ENCODE results near the gene ATP13A2.

The ATP13A2 gene

DNA sequence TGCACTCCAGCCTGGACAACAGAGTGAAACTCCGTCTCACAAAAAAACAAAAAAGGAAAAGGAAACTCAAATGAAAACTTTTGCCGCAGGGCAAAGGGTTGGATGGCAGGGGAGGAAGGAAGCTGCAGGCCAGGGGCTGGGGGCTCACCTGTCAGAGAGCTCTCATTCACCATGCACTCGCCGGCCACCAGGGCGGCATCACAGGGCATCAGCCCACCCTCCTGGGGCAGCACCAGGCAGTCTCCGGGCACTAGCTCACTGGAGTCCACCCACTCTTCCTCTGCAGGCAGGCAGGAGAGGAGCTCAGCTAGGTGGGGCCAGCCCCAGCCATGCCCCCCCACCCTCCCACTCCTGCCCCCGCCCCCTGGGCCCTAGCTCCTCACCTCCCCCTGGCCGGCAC lies 11.9 kb downstream of the ATP13A2 start:
- DNase-seq = no peak

DNA sequence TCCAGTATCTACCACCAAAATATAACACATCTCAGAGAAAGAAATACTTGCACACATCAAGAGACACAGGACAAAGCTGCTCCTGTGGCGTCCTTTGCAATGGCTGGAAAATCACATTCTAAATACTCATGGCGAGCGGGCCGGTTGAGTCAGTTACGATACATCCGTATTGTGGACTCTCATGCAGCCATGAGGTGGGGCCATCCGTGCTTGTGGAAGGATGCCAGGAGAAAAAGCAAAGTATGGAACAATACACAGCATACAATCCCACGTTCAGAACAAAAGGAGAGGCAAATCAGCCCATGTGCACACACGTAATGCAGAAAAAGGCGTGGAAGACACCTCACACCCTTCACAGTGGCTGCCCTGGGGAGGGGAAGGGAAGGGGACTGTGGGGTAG lies 13.1 kb downstream of the ATP13A2 start:
- no peak for DNase-seq

DNA sequence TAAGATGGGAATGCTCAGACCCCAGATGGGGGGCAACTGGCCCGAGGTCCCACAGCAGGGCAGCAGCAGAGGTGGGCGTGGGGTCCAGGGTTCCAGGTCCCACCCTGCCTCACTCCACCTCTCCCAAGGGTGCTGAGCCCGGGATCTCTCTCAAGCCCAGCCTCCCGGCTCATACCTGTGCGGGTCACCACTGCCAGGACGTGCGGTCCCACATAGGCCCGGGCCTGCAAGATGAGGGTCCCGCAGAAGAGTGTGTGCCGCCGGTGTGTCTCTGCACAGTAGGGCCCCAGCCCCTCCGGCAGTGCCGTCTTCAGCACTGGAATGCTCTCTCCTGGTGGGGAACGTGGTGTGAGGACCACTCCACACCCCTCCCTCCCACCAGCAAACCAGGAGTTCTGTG lies 14.9 kb downstream of the ATP13A2 start:
- DNase-seq = no peak

DNA sequence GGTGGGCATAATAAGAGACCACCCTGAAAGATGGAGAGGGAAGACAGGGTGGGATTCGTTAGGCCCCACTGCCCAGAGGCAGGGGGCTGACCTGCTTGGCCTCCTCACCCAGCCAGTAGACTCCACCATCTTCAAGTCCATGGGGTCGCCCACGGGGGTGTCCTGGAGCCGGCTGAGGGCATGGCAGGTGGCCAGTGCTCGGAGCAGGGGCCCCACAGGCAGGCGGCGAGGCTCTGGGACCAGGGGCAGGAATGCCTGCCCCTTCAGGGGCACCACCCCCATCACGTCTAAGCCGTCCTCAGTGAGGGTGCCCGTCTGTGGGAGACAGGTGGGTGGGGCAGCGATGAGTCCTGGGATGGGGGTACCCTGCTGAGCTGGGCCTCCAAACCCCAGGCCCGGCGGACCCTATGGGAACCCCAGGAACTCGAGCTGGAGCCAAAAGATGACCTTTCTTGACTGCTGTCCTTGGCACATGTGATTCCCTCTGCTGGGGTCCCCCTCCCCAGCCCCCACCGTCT lies 18.1 kb downstream of the ATP13A2 start:
- no peak for DNase-seq

DNA sequence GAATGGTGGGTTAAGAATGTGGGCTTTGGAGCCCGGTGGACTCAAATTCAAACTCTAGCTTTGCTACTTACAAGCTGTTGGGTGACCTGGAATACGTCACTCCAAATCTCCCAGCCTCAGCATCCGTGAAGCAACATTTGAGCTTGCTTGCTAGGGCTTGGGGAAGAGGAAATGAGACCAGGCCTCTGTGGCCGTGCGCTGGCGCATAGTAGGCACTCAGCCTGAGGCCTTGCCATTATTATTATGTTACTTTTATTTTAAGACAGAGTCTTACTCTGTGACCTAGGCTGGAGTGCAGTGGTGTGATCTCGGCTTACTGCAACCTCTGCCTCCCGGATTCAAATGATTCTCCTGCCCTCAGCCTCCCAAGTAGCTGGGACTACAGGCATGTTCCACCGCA lies 19.1 kb downstream of the ATP13A2 start:
- DNase-seq = no peak

DNA sequence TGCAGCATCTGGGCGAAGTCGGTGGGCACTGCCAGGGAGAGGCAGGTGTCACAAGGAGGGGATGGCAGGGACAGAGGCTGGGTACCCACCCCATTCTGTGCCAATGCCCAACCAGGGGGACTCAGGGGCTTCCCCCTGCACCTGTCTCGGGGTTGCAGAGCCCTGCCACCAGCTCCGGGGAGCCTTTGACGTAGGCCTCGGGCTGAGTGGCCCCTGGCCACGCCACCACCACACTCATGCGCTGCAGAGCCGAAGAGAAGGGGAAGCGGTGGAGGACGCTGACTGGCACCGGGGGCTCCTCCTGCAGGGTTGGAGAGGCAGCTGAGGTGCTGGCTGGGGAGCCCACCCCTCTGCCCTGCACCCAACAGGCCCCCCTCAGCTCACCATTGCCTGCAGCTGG lies 19.6 kb downstream of the ATP13A2 start:
- no peak for DNase-seq

DNA sequence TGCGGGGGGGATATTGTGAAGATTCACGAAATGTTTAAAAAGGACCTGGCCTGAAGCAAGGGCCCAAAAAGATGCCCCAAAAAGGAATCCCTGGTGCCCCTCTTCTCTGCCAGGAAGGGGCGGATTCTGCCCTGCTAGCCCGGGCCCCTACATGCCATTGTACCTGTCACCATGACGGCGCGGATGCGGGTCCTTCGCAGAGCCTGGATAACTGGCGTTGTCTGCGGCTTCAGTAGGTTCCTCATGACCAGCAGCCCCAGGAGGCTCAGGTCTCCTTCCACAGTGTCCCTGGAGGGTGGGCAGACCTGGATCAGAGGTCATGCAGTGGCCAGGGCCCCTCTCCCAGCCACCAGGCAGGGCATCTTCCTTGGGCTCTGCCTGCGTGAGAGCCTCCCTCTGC lies 20.2 kb downstream of the ATP13A2 start:
- no peak for DNase-seq

DNA sequence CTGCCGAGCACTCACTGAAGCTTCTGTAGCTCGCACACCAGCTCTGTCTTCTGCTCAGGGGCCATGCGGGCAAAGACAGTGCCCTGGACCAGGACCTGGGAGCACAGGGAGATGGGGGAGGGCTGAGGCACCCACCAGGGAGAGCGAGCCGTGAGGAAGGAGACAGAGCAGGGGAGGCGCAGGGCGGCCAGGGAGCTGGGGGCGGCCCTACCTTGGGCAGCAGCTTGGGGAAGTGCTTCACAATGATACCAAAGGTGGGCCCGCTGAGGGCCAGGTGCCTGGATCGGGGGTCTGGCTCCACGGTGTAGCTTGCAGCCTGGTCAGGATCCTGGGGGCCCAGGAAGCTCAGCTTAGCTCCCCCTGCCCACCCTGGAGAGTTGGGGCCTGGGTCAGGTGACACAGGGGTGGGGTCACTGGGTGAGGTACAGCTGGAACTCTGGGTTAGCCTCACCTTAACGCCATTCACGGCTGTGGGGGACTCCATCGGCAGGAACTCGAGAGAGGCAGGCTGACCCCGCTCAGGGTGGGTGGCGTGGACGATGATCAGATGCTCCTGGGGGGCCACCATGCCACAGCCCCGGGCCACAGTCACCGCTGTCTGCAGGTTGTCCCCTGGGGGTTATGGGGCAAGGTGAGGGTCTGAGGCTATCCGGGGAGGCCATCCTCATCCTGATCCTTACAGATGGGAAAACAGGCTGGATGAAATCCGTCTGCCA lies 21.9 kb downstream of the ATP13A2 start:
- no peak for DNase-seq

DNA sequence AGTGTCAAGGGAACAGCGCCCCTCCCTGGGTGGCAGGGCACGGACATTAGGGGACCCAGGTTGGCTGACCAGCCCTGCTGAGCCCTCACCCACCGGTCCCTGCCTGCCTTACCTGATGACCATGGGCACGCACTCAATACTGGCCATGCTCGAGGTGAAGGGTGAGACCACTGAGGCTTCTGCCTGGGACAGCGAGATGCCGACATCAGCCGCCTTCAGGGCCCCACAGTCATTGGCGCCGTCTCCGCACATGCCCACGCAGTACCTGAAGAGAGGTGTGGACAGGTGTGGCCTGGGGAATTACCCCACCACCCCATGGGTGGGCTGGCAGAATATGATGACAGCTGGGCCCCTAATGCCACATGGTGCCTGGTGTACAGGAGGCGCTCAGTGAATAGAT lies 23.5 kb downstream of the ATP13A2 start:
- no peak for DNase-seq

DNA sequence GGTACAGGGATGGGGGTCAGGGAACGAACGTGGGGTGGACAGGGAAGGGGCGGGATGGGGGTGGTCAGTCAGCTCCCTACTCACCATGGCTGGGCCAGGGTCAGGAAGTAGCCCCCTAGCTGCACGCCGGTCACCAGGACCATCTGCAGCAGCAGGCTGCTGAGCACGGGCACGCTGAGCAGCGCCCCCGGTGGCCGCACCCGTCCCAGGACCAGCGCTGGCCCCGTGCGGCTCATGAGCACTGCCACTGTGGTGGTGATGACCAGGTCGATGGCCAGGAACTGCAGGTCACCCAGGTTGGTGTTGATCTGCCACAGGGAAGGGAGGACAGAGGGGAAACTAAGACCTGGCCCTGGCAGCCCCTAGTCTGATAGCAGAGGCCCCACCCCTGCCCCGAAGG lies 24.8 kb downstream of the ATP13A2 start:
- DNase-seq = no peak

DNA sequence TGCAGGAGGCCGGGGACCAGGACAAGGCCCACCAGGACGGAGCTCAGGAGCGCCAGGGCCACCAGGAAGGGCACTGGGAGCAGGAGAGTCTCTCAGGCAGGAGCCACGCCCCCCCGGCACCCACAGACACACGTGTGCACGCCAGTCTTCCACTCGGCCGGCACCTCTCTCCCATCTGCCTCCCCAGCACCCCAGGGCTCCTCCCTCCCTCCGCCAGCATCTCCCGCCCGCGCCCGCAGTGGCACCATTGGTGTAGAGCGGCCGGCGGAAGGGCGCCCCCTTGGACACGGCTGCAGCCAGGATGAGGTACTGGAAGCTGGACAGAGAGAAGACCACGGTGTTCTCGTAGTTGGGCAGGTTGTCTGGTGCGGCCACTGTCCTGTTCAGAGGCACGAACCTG lies 25.2 kb downstream of the ATP13A2 start:
- no peak for DNase-seq

DNA sequence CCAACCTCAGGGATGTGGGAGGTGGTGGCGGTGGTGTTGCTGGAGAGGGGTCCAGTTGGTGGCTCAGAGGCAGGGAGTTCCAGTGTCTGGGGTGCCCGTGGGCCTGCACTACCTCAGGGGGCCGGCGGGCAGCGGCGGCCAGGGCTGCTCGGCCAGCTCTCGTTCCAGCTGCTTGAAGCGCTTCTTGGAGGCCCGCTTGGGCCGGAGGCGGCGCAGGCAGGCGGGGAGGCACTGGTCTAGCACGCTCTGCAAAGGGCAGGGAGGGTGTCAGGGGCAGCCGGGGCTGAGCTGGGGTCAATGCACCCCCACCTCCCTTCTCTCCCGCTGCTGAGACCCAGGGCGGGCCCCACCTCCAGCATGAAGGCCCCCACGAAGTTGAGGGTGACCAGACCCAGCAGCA lies 25.6 kb downstream of the ATP13A2 start:
- no peak for DNase-seq

DNA sequence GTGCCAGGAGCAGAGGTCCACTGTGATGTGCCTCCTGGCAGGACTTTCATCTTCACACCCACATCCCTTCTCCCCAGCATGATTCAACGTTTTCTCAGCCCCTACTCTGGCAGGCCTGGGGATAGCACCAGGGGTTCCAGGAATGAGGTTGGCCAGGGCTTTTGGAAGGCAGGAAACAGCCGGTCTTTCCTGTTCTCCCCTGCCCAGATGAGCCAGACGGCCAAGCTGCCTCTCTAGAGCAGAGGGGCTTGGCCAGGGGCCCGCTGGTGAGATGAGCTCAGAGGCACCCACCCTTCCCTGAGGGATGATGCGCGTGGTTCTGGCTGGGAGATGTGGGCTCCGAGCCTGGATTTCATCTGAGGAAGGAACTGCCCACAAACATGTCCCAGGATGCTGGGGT lies 27.0 kb downstream of the ATP13A2 start:
- DNase-seq = no peak

DNA sequence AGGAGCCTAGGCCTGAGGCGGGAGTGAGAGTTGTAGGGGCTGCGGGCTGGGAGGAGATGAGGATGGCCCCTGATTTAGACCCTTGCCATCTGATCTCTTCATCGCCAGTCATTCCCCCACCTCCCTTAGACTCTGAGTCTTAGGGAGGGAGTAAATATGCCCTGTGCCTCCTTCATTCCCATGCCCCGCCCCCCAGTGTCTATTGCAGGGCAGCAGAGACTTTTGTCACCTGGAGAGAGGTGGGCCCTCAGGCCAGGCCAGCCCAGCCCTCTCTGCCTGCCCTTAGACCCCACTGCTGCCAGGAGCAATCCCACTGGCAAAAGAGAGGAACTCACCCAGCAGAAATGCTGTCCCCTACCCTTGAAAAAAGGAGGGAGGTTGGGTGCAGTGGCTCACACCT lies 28.1 kb downstream of the ATP13A2 start:
- no peak for DNase-seq

DNA sequence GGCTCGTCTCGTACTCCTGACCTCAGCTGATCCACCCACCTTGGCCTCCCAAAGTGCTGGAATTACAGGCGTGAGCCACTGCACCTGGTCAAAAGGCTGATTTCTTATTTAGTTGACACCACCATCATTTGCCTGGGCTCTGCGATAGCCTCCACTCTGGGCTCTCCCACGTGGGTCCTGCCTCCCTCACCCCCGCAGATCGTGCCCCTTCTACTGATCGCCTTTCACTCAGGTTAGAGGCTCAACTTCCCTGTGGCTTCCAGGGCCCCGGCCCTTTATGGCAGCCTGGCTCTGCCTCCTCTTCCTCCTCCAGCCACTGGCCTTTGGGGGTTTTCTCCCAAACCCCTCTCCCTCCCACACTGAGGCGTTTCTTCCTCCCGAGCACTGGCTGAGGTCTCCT lies 28.8 kb downstream of the ATP13A2 start:
- DNase-seq = no peak

DNA sequence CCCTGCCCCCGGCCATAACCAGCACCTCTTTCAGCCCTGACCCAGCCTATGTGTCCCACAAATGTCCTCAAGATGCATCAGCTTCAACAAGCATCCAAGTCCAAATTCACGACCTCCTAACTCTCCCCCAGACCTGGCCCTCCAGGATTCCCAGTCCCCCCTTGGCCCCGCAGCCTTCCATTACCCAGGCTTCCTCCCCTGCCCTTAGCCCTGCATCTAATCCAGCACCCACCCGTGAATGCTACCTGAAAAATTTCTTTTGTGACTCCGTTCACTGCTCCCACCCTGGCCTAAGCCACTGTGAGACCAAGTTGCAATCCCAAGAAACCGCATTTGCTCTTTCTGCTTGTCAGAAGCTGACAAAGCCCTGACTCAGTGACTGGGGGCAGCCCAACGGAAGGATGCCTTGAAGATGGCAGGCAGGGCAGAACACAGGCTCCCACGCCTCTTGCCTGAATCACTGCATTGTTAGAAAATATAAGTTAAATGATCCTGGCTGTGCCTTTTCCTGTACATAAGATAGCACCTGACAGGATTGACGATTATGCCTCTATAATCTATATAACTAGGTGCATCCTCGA lies 30.4 kb downstream of the ATP13A2 start:
- no peak for DNase-seq

DNA sequence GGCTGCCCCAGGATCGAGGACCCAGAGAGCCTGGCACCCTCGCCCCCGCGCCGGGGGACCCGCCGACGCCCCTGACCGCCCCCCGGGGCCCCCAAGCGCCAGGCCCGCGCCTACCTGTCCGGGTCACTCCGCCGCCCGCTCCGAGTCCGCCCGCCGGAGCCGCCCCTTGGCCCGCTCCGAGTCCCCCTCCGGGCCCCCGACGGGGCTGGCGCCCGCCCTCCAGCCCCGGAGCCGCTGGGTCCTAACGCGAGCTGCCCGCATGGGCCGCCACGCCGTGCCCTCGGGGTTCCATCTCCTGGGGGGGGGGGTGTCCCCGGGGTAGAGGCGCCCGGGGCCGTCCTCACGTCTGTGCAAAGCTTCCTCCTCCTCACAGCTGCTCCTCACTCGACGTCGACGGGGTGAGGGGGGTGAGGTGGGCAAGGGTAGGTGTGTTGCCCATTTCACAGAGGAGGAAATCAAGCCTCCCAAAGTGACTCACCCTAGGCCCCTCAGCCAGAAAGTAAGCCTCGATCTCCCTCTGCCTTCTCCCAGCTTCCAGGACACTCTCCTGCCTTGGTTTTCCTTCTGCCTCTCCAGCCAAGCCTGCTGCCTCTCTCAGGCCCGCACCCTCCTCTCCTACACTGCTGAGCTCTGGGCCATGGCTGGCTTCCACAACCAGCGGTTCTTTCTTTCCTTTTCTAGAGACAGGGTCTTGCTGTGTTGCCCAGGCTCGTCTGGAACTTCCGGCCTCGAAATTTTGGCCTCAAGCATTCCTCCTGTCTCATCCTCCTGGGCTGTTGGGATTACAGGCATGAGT lies 31.1 kb downstream of the ATP13A2 start, which contains the start of gene MFAP2:
MFAP2 (minus strand) TSS at position 148 of the 796 bp plus-strand sequence. CDS start 2,347 bp downstream, outside the sequence.
- no peak for DNase-seq

DNA sequence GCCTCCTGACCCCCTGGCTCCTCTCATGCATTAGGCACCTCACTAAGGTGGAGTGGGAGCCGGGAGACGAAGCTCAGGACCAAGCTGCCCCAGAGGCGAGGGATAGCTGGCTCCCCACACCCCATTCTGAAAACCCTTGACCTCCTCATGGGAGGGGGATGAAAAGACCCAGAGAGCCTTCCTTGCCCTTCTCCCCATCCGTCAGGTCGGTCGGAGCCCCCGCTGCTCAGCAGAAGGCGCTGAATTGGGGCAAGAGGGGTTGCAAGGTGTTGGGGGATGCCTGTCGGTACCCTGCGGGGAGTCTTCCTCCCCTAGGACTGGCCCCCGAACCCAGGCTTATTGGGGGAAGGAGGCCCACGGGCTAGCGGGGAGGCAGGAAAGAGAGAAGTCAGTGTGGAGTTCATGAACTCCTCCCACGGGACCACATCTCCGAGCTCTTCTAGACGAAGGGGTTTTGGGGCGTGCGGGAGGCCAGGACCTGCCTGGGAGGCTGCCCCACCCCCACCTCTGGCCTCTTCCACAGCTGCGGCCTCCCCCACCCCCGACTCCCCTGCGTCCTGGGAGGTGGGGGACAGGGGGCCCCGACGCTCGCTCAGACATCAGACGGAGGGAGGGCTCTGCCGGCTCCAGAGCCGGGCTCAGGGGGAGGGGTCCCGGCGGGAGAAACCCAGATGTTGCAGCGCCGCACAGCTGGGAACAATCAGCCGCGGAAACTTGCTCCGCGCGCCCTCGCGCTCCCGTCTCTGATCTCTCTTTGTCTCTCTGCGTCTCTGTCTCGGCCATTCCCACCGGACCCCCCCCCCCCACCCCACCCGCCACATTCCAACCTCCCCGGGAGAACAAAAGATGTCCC lies 32.0 kb downstream of the ATP13A2 start:
- no peak for DNase-seq

DNA sequence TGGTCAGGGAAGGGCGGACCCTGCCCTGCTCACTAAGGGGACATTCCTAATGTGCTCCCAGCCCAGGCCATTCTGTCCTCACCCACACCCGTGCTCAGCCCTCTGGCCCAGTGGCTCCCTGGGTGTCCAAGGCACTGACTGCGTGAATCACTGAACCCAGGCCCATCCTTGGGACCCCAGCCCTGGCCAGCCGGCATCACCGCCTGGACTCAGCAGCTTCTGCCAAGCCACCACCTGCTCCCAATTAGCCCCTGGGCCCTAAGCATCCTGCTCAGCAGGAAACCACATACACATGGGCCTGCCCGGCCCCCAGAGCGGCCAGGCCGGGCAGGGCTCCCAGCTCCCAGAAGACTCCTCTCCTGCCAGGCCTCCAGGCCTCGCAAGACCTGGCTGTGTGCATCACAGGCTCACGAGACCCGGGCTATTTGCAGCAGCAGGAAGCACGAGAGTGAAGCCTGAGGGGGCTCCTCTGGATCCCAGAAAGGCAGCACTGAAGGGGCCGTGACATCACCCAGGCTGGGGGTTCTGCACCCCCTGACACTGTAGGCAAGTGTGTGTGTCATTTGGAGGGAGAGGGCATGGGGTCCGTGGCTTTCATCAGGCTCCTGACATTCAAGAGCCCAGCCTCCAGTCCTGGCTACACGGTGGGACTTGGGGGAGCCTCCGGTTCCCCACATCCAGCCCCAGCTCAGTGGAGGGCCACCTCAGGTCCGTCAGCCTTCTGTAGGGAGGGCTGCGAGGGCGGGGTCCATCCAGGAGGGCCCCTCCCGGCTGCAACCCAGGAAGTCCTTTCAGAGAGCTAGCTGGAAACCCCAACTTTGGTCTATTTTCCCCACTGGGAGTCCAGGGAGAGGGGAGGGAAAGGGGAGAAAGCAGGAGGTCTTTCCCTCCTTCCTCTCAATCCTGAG lies 32.9 kb downstream of the ATP13A2 start:
- DNase-seq = no peak

DNA sequence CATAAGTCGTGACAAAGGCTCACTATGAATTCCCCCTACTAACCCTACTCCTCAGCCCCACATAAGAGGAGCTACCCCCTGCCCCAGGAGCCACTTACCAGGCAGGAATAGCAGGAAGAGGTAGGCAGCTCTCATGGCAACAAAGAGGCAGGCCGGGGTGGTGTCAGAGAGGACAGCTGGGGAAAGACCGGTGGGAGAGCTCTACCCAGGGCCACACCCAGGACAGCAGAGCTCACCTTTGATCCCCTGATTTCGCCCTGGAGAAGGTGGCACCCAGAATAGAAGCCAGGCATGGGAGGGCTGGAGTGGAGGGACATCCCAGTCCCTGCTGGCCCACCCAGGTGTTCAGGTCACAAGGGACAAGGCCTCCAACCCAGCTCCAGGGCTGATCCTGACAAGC lies 33.6 kb downstream of the ATP13A2 start:
- DNase-seq = no peak

DNA sequence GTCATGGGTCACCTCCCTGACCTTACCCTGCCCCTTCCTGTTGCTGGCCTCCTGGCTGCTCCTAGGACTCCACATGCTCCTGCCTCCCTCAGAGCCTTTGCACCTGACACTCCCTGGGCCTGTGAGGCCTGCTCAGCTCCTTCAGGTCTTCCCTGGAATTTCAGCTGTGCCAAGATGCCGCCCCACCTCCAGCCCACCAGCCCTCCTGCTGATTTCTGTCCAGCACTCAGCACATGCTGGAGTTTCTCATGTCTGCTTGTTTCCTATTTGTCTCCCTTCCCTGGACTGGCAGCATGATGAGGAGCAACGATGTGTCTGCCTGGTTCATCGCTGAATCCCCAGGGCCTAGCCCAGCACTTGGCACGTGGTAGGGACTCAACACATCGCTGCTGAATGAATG lies 34.4 kb downstream of the ATP13A2 start:
- DNase-seq = no peak

DNA sequence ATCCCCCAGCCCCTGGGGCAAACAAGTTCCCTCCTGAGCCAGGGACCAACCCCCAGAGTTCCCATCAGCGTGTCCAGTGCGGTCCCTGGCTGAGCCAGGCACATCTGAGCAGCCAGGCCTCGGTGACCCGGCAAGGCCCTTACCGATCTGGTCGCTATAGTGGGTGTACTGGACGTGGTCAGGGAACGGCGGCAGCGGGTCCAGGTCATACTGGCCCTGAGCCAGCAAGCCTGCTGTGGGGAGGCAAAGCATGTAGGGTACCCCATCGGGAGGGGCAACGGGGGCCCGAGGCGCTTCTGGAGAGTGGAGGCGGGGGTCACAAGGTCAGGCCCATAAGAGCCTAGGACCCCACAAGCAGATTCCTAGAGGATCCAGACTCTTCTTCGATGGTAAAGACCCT lies 34.8 kb downstream of the ATP13A2 start:
- no peak for DNase-seq
